Jurkat, Clone E6-1 (cell line): ENCODE measurements around the gene CYP1A1. TPM values are rescaled to one million over a fixed set of nuclear protein-coding genes. Genes with fewer than 3 reads are reported as not detected.

Experiments
- DNase-seq: peaks from one replicate; pipeline ENCODE4 v3.0.0-alpha.2; 2011; ENCODE audit warnings: low read depth, low spot score
- H3K4me3 ChIP-seq: 2 replicates; pipeline ENCODE4 v1.5.1; 2011; ENCODE audit warnings: mild to moderate bottlenecking, low read length, control low read depth, moderate library complexity
- polyA plus RNA-seq: library from polyadenylated mRNA; unstranded; fragments of >200 nt; gene quantifications from one replicate; pipeline ENCODE4 v1.2.1, GENCODE V29; 2012; ENCODE audit warnings: missing spikeins; ENCODE audit not compliant: insufficient read length, insufficient read depth

CYP1A1 gene
- 0.96 TPM for polyA plus RNA-seq

GRCh38 chr15:74725225-74725774 lies at the start of gene CYP1A1:
CYP1A1 (minus strand) TSS chr15:74725528; CDS start chr15:74723097, 2,431 bp downstream.
- H3K4me3 ChIP-seq: peak within 1 kb of the TSS; percentile 64
- no peak for DNase-seq

DNA sequence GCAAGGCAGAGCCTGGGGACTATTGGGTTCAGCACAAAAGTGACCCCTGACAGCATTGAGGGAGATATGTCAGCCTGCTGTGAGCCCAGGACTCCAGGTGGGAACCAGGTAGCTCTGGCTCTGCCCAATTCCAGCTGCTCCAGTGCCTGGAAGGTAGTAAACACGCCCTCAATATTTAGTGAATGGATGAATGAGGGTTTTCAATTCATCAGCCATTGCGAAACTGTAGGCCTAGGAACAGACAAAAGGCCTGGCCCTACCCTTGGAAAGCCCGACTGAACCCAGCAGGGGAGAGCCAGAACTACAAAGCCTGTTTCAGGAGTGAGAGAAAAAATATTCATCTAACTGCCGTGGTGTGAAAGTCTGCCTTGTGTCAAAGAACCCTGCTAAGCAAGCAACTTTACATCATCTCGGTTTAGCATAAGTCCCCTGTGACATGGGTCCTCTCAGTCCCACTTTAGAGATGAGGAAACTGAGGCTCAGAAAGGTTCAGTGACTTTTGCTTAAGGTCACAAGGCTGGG lies 48.5 kb upstream of the CYP1A1 start:
- no peak for DNase-seq

DNA sequence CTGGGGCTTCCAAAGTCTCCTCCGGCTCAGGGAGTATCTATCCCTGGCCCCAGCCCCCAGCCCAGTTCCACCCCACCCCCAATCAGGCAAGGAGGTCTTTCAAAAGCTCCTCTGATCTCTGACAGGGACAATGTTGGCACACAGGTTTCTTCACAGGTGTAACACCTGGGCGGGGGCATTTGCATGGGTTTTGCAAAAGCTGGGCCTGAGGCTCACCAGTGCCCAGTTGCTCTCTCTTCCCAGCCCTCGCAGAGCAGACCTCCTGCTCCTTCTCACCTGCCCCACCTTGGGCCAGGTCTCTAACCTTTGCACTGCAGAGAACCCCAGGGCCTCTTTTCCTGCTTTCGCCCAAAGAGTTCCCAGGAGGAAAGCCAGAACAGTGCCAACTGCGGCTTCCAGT lies 48.0 kb upstream of the CYP1A1 start:
- no peak for DNase-seq
- no peak overlapping the region for H3K4me3 ChIP-seq

More for the DNA sequence above, 48.5 kb upstream of the CYP1A1 start:
- H3K4me3 ChIP-seq: no peak overlapping the region

- no peak for DNase-seq
- no peak overlapping the region for H3K4me3 ChIP-seq
These were observed 45.0 kb upstream of the CYP1A1 start for GRCh38 chr15:74770211-74770903.

GRCh38 chr15:74769463-74770025 lies 44.2 kb upstream of the CYP1A1 start:
- DNase-seq: no peak
- H3K4me3 ChIP-seq: no peak overlapping the region

- peak overlapping the region; percentile 24 for H3K4me3 ChIP-seq
These were observed 43.5 kb upstream of the CYP1A1 start for GRCh38 chr15:74768771-74769342.

DNA sequence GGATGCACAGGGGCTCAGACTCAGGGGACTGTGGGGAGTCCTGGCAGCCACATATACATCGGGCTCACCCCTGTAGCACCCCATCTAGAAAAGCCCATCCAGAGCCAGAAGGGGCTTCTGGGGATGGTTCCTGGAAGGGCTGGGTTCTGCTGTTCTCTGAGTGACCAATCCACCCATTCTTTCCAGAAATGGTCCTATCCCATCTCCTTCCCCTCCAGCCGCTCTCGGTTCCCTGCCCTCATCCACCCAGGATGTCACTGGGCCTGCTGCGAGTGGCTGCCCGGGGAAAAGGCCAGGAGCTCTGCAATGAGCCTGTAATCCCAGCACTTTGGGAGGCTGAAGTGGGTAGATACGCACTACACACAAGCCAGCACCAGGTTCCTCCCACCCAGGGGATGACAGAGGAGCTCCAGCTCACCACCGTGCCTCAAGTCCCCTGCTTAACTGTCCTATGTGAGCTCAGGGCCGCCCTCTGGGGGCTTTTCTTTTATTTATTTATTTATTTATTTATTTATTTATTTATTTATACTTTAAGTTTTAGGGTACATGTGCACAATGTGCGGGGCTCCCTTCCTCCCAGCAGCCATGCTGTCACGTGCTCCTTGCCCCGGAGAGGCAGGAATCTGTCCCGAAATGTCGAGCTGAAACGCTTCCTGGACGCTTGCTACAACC lies 42.9 kb upstream of the CYP1A1 start:
- no peak for DNase-seq
- H3K4me3 ChIP-seq: peak overlapping the region; percentile 24

More at GRCh38 chr15:74768771-74769342, 43.5 kb upstream of the CYP1A1 start:
- no peak for DNase-seq

DNA sequence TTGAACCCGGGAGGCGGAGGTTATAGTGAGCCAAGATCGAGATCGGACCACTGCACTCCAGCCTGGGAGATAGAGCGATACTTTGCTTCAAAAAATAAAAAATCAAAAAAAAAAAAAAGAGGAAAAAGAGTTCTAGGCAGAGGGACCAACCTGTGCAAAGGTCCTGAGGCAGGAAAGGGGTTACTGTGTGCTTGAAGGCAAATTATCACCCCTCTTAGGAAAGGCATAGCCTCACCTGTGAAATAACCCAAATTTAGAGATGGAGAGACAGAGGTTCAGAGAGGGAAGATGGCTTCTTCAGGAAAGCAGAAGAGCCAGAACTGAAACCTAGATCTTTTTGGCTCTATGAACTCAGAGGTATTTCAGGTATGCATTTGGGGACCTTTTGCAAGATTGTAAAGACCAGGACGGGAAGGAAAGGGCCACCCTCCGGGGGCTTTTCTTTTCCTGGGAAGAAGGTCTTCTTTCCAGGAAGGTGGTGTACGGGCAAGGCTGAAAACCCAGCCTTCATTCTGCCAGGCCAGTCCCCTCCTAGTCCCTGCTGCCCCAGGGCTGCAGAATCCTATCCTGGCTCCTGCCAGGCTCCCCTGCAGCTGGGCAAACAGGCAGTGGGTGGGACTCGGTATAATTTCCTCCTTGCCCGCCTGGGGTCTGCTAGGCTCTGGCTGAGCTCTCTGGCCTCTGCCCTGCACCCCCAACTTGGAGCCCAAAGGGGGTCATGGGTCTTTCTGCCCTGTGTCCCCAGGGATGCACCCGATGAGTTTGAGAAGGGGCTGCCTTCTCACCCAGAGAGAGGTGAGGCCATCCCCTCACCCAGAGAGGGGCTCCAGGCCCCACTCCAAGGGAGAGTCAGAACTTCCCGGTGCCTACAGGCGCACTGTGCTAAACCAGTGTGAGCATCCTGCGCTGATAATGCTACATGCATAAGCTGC lies 42.1 kb upstream of the CYP1A1 start:
- DNase-seq: no peak
- H3K4me3 ChIP-seq: no peak overlapping the region

GRCh38 chr15:74763416-74763815 lies 38.1 kb upstream of the CYP1A1 start:
- no peak overlapping the region for H3K4me3 ChIP-seq
- no peak for DNase-seq

DNA sequence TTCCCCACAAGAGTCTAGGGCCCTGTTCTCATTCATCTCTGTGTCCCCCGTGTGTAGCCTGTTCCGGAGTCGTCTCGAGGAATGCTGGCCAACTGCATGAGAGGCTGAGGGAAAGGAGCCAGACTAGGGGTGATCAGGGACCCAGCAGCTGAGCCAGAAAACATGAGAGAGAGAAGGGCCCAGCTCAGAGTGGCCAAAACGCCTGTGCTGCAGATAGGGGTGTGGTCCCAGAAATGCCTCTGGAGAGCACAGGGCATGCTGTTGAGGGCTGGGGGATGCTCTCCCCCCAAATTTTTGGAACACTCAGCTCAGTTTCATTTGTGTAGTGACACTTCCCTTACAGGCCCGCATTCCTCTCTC lies 37.4 kb upstream of the CYP1A1 start:
- no peak overlapping the region for H3K4me3 ChIP-seq
- DNase-seq: no peak

DNA sequence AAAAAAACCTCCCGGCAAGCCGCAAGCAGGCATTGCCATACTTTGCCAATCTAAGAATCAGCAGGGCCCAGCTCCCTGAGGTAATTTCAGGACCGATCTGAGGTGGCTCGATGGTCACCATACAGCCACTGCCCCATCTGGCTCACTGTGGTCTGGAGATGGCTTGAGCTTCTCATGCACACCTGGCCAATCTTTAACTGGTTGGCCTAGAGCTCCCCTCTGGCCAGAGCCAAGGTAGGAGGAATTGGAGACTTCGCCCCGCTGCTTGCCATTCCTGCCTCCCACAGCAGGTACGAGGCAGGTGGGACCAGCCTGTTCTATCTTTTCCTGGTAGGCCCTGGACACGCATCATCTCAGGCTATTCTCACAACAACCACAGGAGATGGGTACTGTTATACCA lies 33.4 kb upstream of the CYP1A1 start:
- no peak for DNase-seq
- no peak overlapping the region for H3K4me3 ChIP-seq

DNA sequence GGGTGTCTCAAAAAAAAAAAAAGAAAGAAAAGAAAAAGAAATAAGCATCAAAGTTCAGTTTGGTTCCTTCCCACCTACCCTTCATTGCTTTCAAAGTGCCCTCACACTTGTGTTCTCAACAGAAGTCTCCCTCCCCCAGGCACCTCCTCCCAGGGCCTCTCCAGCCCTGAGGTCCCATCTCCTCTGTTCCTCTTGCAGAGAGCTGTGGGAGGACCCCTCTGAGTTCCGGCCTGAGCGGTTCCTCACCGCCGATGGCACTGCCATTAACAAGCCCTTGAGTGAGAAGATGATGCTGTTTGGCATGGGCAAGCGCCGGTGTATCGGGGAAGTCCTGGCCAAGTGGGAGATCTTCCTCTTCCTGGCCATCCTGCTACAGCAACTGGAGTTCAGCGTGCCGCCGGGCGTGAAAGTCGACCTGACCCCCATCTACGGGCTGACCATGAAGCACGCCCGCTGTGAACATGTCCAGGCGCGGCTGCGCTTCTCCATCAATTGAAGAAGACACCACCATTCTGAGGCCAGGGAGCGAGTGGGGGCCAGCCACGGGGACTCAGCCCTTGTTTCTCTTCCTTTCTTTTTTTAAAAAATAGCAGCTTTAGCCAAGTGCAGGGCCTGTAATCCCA lies 29.4 kb upstream of the CYP1A1 start:
- H3K4me3 ChIP-seq: no peak overlapping the region
- DNase-seq: no peak

DNA sequence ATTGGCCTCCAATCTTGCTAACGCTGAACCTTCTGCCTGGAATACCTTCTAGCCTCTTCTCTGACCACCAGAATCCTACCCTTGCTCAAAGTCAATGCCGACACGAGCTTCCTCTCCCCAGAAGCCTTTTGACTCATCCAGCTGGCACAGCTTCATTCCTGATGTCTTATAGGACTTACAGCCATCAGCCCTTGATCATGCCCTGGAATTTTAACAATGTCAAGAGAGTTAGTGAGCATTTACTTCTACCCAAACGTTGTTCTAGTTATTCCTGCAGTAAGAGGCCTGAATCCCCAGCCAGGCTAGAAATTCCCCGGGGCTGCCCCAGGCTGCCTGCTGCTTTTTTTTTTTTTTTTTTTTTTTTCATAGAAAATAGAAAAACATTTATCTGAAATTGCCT lies 27.2 kb upstream of the CYP1A1 start:
- H3K4me3 ChIP-seq: no peak overlapping the region
- DNase-seq: no peak

GRCh38 chr15:74752011-74752410 lies 26.7 kb upstream of the CYP1A1 start:
- no peak for DNase-seq
- no peak overlapping the region for H3K4me3 ChIP-seq

DNA sequence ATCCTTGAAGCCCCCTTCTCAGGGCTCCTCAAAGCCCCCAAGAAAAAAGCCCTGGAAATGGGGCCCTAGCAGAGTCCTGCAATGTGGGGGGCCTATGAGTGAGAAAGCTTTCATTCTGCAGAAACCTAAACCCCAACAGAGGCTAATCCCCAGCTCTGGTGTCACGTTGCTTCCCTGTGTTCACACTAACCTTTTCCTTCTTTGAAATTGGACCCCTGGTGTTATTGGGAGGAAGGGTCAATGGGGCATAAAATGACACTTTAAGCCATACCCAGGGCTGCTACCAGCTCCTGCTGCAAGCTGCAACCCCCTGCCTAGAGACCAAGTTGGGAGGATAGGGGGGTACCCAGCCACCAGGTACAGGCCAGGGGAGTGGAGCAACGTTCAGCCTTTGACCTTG lies 25.4 kb upstream of the CYP1A1 start:
- H3K4me3 ChIP-seq: no peak overlapping the region
- DNase-seq: no peak

- no peak overlapping the region for H3K4me3 ChIP-seq
- DNase-seq: no peak
These were observed 24.5 kb upstream of the CYP1A1 start for GRCh38 chr15:74749832-74750231.

GRCh38 chr15:74748322-74748946 lies 23.1 kb upstream of the CYP1A1 start, which contains the start of gene CYP1A2:
CYP1A2 (plus strand) TSS chr15:74748845; CDS start chr15:74749739, 894 bp downstream.
- H3K4me3 ChIP-seq: no peak within 1 kb of the TSS
- DNase-seq: no peak

DNA sequence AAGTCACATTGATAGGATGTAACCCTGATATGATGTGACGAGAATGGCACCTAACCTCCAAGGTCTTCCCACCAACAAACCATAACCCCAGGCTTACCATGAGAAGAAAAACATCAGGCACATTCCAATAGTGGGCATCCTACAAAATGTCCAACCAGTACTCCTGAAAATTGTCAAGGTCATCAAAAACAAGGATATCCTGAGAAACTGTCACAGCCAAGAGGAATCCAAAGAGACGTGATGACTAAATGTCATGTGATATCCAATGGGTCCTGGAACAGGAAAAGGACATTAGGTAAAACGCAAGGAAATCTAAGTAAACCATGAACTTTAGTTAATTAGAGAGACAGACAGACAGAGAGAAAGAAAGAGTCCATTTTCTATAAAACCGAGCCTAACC lies 21.1 kb upstream of the CYP1A1 start:
- no peak overlapping the region for H3K4me3 ChIP-seq
- DNase-seq: no peak
